Gastroesophageal sphincter (tissue), 4 donors: ENCODE data around the gene ITGA11. TPM values are rescaled to one million over a fixed set of nuclear protein-coding genes. Genes with fewer than 3 reads are reported as not detected.

Experiments
- ATAC-seq: fragments of 150-250 bp; one replicate; pipeline ENCODE4 v1.9.1; 2016; ENCODE audit warnings: mild to moderate bottlenecking, moderate library complexity
- H3K27ac ChIP-seq, 4 donors: fragments of 200-600 bp; sonication (generic) in 3 of 4; 1 replicate in 3 of 4; 2 replicates in 1 of 4; pipeline ENCODE4 v1.5.1; 2016 to 2019
- H3K27me3 ChIP-seq: fragments of 200-600 bp; sonication (generic); one replicate; pipeline ENCODE4 v1.5.1; 2019
- H3K36me3 ChIP-seq, 2 donors: fragments of 200-600 bp; sonication (generic); one replicate each; pipeline ENCODE4 v1.5.1; 2019; ENCODE audit warnings: control low read depth in 1 of 2
- H3K4me1 ChIP-seq, 3 donors: fragments of 200-600 bp; sonication (generic); 1 replicate in 2 of 3; 2 replicates in 1 of 3; pipeline ENCODE4 v1.5.1; 2016 to 2019; ENCODE audit warnings: control low read depth in 2 of 3
- H3K4me3 ChIP-seq, 2 donors: fragments of 200-600 bp; sonication (generic); one replicate each; pipeline ENCODE4 v1.5.1; 2019; ENCODE audit warnings: mild to moderate bottlenecking in 1 of 2, moderate library complexity in 1 of 2
- H3K9me3 ChIP-seq, 3 donors: fragments of 200-600 bp; sonication (generic); one replicate each; pipeline ENCODE4 v1.5.1; 2017 to 2019; ENCODE audit warnings: control low read depth in 2 of 3
- CTCF ChIP-seq, 4 experiments: fragments of 200-600 bp in 2 of 4; fragments of 450-650 bp in 2 of 4; sonication (generic) in 1 of 4; IDR thresholded peaks; one replicate each; pipeline ENCODE4 v1.5.1; 2017 to 2019; ENCODE audit warnings: antibody characterized with exemption in 4 of 4, mild to moderate bottlenecking in 2 of 4, moderate library complexity in 2 of 4
- EP300 ChIP-seq: sonication (generic); formaldehyde crosslinking; IDR thresholded peaks from one replicate; pipeline ENCODE4 v1.6.1; 2017; ENCODE audit warnings: antibody characterized with exemption, mild to moderate bottlenecking
- POLR2A ChIP-seq, 2 donors: fragments of 450-650 bp; IDR thresholded peaks; one replicate each; pipeline ENCODE4 v1.6.1; 2017; ENCODE audit warnings: antibody characterized with exemption in 2 of 2, mild to moderate bottlenecking in 2 of 2, moderate library complexity in 1 of 2
- POLR2AphosphoS5 ChIP-seq: sonication (generic); formaldehyde crosslinking; IDR thresholded peaks from one replicate; pipeline ENCODE4 v1.6.1; 2017; ENCODE audit warnings: antibody characterized with exemption
- WGBS, 2 donors: methylation state at CpG; one replicate each; pipeline ENCODE4 v1.1.5; 2018; ENCODE audit warnings: low coverage in 1 of 2; 5-methylcytosine and 5-hydroxymethylcytosine counted together
- total RNA-seq, 4 donors: library from RNA; depleted of rRNA; stranded (reverse); fragments of >200 nt; gene quantifications; one replicate each; pipeline ENCODE4 v1.1.0, GENCODE V29; 2016

The ITGA11 gene
- total RNA-seq, 4 donors from 2014 or later = 3.8 to 9.5 (median 6.7) TPM

- Histone ChIP-seq H3K27ac (peak overlapping the region; percentile 70 to 99 (median 96)), H3K36me3 (peaks cover 0 to 10% of the 10 kb centered on the region in 2 donors), H3K4me1 (peaks cover 4 to 81% (median 21%) of the 10 kb centered on the region in 3 donors), H3K9me3 (no peaks in the 10 kb centered on the region), H3K27me3 (no peaks in the 10 kb centered on the region), H3K4me3 (peak overlapping the region; percentile 58 to 82)
- 13 to 14% methylated on average over 1 of the region's 1 CpG for WGBS, 2 donors
- TF ChIP-seq POLR2AphosphoS5 = no peak
- no peak for TF ChIP-seq EP300
- TF ChIP-seq POLR2A (IDR thresholded peaks at IDR 0.05) = no peak
- TF ChIP-seq CTCF (IDR thresholded peaks at IDR 0.05) = no peak
- no peak for ATAC-seq
Observed at GRCh38 chr15:68281008-68281407, 151.0 kb downstream of the ITGA11 start.

- WGBS, 2 donors = 18 to 20% methylated on average over 10 to 11 of the region's 11 CpGs
- H3K36me3 ChIP-seq = peaks cover 0 to 8% of the 10 kb centered on the region in 2 donors
- TF ChIP-seq EP300 = no peak
- no peak for TF ChIP-seq POLR2A (IDR thresholded peaks at IDR 0.05)
- no peak for TF ChIP-seq CTCF (IDR thresholded peaks at IDR 0.05)
- no peak for TF ChIP-seq POLR2AphosphoS5
- peak overlapping the region; percentile 94 to 99 (median 98) for H3K27ac ChIP-seq
- H3K4me3 ChIP-seq = peak overlapping the region; percentile 58 to 82
- no peaks in the 10 kb centered on the region for H3K27me3 ChIP-seq
- no peak for ATAC-seq
- peaks cover 0 to 79% (median 16%) of the 10 kb centered on the region in 3 donors for H3K4me1 ChIP-seq
- H3K9me3 ChIP-seq = no peaks in the 10 kb centered on the region
Observed at GRCh38 chr15:68279779-68280753, 151.9 kb downstream of the ITGA11 start.

DNA sequence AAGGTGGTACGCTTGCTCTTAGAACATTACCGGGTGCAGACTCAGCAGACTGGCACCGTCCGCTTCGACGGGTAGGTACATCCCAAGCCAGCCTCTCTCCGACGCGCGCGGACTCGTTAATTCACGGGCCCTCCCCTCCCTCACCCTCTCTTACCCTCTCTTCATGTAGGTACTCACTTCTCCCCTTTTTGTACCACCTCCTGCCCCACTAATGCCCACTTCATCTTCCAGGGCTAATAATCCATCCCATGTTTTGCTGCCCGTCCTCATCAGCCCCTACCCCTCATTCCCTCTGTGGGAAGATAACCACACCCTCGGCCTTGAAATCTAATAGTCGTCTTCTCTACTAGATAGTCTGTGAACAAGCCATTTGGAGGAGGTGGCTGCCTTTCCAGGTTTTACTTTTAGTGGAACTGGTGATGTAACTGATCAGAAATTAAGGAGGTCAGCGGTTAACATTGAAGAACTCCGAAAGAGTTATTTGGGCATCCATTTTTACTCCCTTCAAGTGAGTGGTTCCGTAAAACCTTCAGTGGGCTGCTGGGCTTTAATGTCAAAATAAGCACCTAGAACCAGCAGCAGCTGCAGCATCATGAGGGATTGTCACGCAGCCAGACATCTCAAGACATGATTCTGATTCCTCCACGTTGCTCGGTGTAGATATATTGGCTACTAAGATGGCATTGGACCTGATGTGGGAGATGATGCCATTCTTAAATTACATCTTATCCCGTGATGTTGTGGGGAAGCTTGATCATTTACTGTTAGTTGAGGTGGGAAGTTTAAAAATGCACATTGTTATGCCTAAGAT, 153.2 kb downstream of the ITGA11 start:
- H3K4me3 ChIP-seq = peak overlapping the region; percentile 58 to 82
- H3K27me3 ChIP-seq = no peaks in the 10 kb centered on the region
- ATAC-seq = no peak
- no peaks in the 10 kb centered on the region for H3K36me3 ChIP-seq
- peaks cover 0 to 71% (median 16%) of the 10 kb centered on the region in 3 donors for H3K4me1 ChIP-seq
- TF ChIP-seq POLR2A (IDR thresholded peaks at IDR 0.05) (no peak), POLR2AphosphoS5 (no peak), CTCF (IDR thresholded peaks at IDR 0.05) (no peak)
- peak overlapping the region; percentile 94 to 99 (median 98) for H3K27ac ChIP-seq
- H3K9me3 ChIP-seq = no peaks in the 10 kb centered on the region
- 0 to 18% methylated on average over 3 to 23 of the region's 23 CpGs for WGBS, 2 donors

DNA sequence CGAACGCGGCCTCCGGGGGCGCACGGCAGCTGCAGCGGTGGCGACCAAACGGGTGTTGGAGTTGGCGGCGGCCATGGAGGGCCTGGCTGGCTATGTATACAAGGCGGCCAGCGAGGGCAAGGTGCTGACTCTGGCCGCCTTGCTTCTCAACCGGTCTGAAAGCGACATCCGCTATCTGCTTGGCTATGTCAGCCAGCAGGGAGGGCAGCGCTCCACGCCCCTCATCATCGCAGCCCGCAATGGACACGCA, 153.7 kb downstream of the ITGA11 start:
- Histone ChIP-seq H3K9me3 (no peaks in the 10 kb centered on the region), H3K4me1 (peaks cover 0 to 66% (median 16%) of the 10 kb centered on the region in 3 donors), H3K4me3 (peak overlapping the region; percentile 58 to 82), H3K27me3 (no peaks in the 10 kb centered on the region), H3K36me3 (no peaks in the 10 kb centered on the region), H3K27ac (peak overlapping the region; percentile 94 to 99 (median 98))
- 0% methylated on average over 7 of the region's 22 CpGs; no CpG with 5 or more reads in 1 of the 2 donors for WGBS, 2 donors
- ATAC-seq = no peak
- TF ChIP-seq CTCF (IDR thresholded peaks at IDR 0.05) = peak in 1 of 4 experiments; percentile 32
- TF ChIP-seq POLR2A (IDR thresholded peaks at IDR 0.05) = no peak
- TF ChIP-seq POLR2AphosphoS5 = no peak
- TF ChIP-seq EP300 = no peak
